Ectodermal cell (in vitro differentiated cells): ENCODE data around the gene TCP11L2.
"Not testable (repeated sequence)": the region's sequence is repeated elsewhere in the genome, so short reads cannot be mapped to it uniquely, and the experiment has no call there.

ENCODE experiments used
- H3K27ac ChIP-seq: 2 replicates; pipeline ENCODE4 v1.7.0; 2013; ENCODE audit warnings: mild to moderate bottlenecking, low read depth, low read length; ENCODE audit not compliant: insufficient read depth, poor library complexity, severe bottlenecking
- H3K27me3 ChIP-seq: 2 replicates; pipeline ENCODE4 v1.7.0; 2013; ENCODE audit warnings: mild to moderate bottlenecking, low read length; ENCODE audit not compliant: insufficient read depth, control insufficient read depth, poor library complexity, severe bottlenecking
- H3K36me3 ChIP-seq: one replicate; pipeline ENCODE4 v1.7.0; 2013; ENCODE audit warnings: low read length; ENCODE audit not compliant: control insufficient read depth, insufficient read depth
- H3K4me1 ChIP-seq: one replicate; pipeline ENCODE4 v1.7.0; 2013; ENCODE audit warnings: low read length; ENCODE audit not compliant: control insufficient read depth, insufficient read depth
- H3K4me3 ChIP-seq: 2 replicates; pipeline ENCODE4 v1.7.0; 2013; ENCODE audit warnings: low read depth, low read length, control low read depth; ENCODE audit not compliant: insufficient read depth
- H3K9me3 ChIP-seq: 2 replicates; pipeline ENCODE4 v1.7.0; 2013; ENCODE audit warnings: mild to moderate bottlenecking, low read length, moderate library complexity; ENCODE audit not compliant: control insufficient read depth
- WGBS, 2 experiments: methylation state at CpG; one replicate each; pipeline ENCODE4 v1.1.7; 2013; ENCODE audit warnings: missing lambda C conversion rate in 2 of 2; 5-methylcytosine and 5-hydroxymethylcytosine counted together

Gene TCP11L2

GRCh38 chr12:106304797-106305196, 2.3 kb downstream of the TCP11L2 start:
- H3K27me3 ChIP-seq = peaks cover 4% of the 10 kb centered on the region
- H3K4me1 ChIP-seq = peaks cover 10% of the 10 kb centered on the region
- H3K9me3 ChIP-seq = no peaks in the 10 kb centered on the region
- 97 to 98% methylated on average over 6 of the region's 6 CpGs for WGBS, 2 experiments
- no peak overlapping the region for H3K4me3 ChIP-seq
- no peak overlapping the region for H3K27ac ChIP-seq
- H3K36me3 ChIP-seq = no peaks in the 10 kb centered on the region

- no peak overlapping the region for H3K4me3 ChIP-seq
- H3K27me3 ChIP-seq = peaks cover 4% of the 10 kb centered on the region
- no peak overlapping the region for H3K27ac ChIP-seq
- H3K9me3 ChIP-seq = no peaks in the 10 kb centered on the region
- 76 to 83% methylated on average over 5 of the region's 5 CpGs for WGBS, 2 experiments
- H3K4me1 ChIP-seq = peaks cover 10% of the 10 kb centered on the region
- H3K36me3 ChIP-seq = no peaks in the 10 kb centered on the region
These were observed 2.8 kb downstream of the TCP11L2 start for GRCh38 chr12:106305376-106305775.

GRCh38 chr12:106307181-106307580, 4.6 kb downstream of the TCP11L2 start:
- no peak overlapping the region for H3K4me3 ChIP-seq
- no peaks in the 10 kb centered on the region for H3K9me3 ChIP-seq
- H3K27me3 ChIP-seq = no peaks in the 10 kb centered on the region
- 89 to 94% methylated on average over 1 of the region's 1 CpG for WGBS, 2 experiments
- H3K36me3 ChIP-seq = no peaks in the 10 kb centered on the region
- H3K27ac ChIP-seq = no peak overlapping the region
- H3K4me1 ChIP-seq = peaks cover 6% of the 10 kb centered on the region

- 93 to 96% methylated on average over 1 of the region's 1 CpG for WGBS, 2 experiments
- Histone ChIP-seq H3K4me3 (no peak overlapping the region), H3K27me3 (no peaks in the 10 kb centered on the region), H3K27ac (no peak overlapping the region), H3K4me1 (peaks cover 6% of the 10 kb centered on the region), H3K36me3 (no peaks in the 10 kb centered on the region), H3K9me3 (no peaks in the 10 kb centered on the region)
These were observed 5.6 kb downstream of the TCP11L2 start for GRCh38 chr12:106308121-106308520.

GRCh38 chr12:106308611-106309010, 6.1 kb downstream of the TCP11L2 start:
- 94 to 95% methylated on average over 3 of the region's 3 CpGs for WGBS, 2 experiments
- Histone ChIP-seq H3K27ac (no peak overlapping the region), H3K4me1 (peaks cover 4% of the 10 kb centered on the region), H3K36me3 (no peaks in the 10 kb centered on the region), H3K4me3 (no peak overlapping the region), H3K9me3 (no peaks in the 10 kb centered on the region), H3K27me3 (no peaks in the 10 kb centered on the region)

- no peak overlapping the region for H3K27ac ChIP-seq
- H3K4me1 ChIP-seq = no peaks in the 10 kb centered on the region
- H3K27me3 ChIP-seq = no peaks in the 10 kb centered on the region
- WGBS, 2 experiments = 89 to 92% methylated on average over 7 of the region's 7 CpGs
- no peaks in the 10 kb centered on the region for H3K9me3 ChIP-seq
- H3K4me3 ChIP-seq = no peak overlapping the region
- no peaks in the 10 kb centered on the region for H3K36me3 ChIP-seq
These were observed 7.4 kb downstream of the TCP11L2 start for GRCh38 chr12:106309671-106310505.

- no peaks in the 10 kb centered on the region for H3K36me3 ChIP-seq
- H3K4me3 ChIP-seq = no peak overlapping the region
- H3K4me1 ChIP-seq = no peaks in the 10 kb centered on the region
- no peak overlapping the region for H3K27ac ChIP-seq
- H3K27me3 ChIP-seq = no peaks in the 10 kb centered on the region
- WGBS, 2 experiments = 94 to 95% methylated on average over 5 of the region's 5 CpGs
- no peaks in the 10 kb centered on the region for H3K9me3 ChIP-seq
These were observed 8.2 kb downstream of the TCP11L2 start for GRCh38 chr12:106310687-106311086.

GRCh38 chr12:106311139-106311538, 8.6 kb downstream of the TCP11L2 start:
- WGBS, 2 experiments = 92 to 93% methylated on average over 8 of the region's 8 CpGs
- Histone ChIP-seq H3K36me3 (no peaks in the 10 kb centered on the region), H3K9me3 (no peaks in the 10 kb centered on the region), H3K4me1 (no peaks in the 10 kb centered on the region), H3K27me3 (no peaks in the 10 kb centered on the region), H3K4me3 (no peak overlapping the region), H3K27ac (no peak overlapping the region)

GRCh38 chr12:106313413-106313812, 10.9 kb downstream of the TCP11L2 start:
- H3K36me3 ChIP-seq, H3K27ac ChIP-seq, H3K27me3 ChIP-seq, H3K4me3 ChIP-seq, H3K4me1 ChIP-seq, H3K9me3 ChIP-seq: not testable (repeated sequence)
- 90 to 98% methylated on average over 2 to 3 of the region's 4 CpGs for WGBS, 2 experiments

- Histone ChIP-seq H3K27me3 (no peaks in the 10 kb centered on the region), H3K9me3 (no peaks in the 10 kb centered on the region)
- 87 to 93% methylated on average over 4 of the region's 4 CpGs for WGBS, 2 experiments
These were observed 13.0 kb downstream of the TCP11L2 start for GRCh38 chr12:106315523-106315922.

More at GRCh38 chr12:106315523-106315922, 13.0 kb downstream of the TCP11L2 start:
- no peak overlapping the region for H3K27ac ChIP-seq
- H3K4me3 ChIP-seq = no peak overlapping the region
- H3K36me3 ChIP-seq = no peaks in the 10 kb centered on the region
- H3K4me1 ChIP-seq = no peaks in the 10 kb centered on the region
